DOHH2 (cell line): Measurements from ENCODE around the gene EMP1.

Experiments
- H3F3A ChIP-seq: fragments of 200-600 bp; sonication (generic), shearing (Covaris generic); 2 replicates; pipeline ENCODE4 v1.6.0; 2016; ENCODE audit warnings: antibody characterized with exemption, mild to moderate bottlenecking; ENCODE audit not compliant: control insufficient read depth, insufficient read depth
- H3K27ac ChIP-seq: fragments of 200-600 bp; sonication (generic); 2 replicates; pipeline ENCODE4 v1.5.1; 2014; ENCODE audit warnings: low read depth, mild to moderate bottlenecking, low read length, moderate library complexity
- H3K27me3 ChIP-seq: fragments of 200-600 bp; sonication (generic); 2 replicates; pipeline ENCODE4 v1.6.1; 2014; ENCODE audit warnings: mild to moderate bottlenecking, low read length, mixed read lengths; ENCODE audit not compliant: control insufficient read depth
- H3K36me3 ChIP-seq: fragments of 200-600 bp; sonication (generic); 2 replicates; pipeline ENCODE4 v1.6.1; 2014; ENCODE audit warnings: mild to moderate bottlenecking, low read length, moderate library complexity, mixed read lengths; ENCODE audit not compliant: control insufficient read depth
- H3K4me1 ChIP-seq: fragments of 200-600 bp; sonication (generic); 2 replicates; pipeline ENCODE4 v1.6.1; 2014; ENCODE audit warnings: mild to moderate bottlenecking, low read length, mixed read lengths; ENCODE audit not compliant: control insufficient read depth
- H3K4me2 ChIP-seq: fragments of 200-600 bp; sonication (generic); 2 replicates; pipeline ENCODE4 v1.6.0; 2014; ENCODE audit warnings: mild to moderate bottlenecking, low read length, moderate library complexity
- H3K4me3 ChIP-seq: fragments of 200-600 bp; sonication (generic); 2 replicates; pipeline ENCODE4 v1.5.1; 2014; ENCODE audit warnings: mild to moderate bottlenecking, low read length, mixed read lengths
- H3K79me2 ChIP-seq: fragments of 200-600 bp; sonication (generic); 2 replicates; pipeline ENCODE4 v1.6.1; 2014; ENCODE audit warnings: mild to moderate bottlenecking, low read length, mixed read lengths; ENCODE audit not compliant: control insufficient read depth
- H3K9me2 ChIP-seq: fragments of 200-600 bp; sonication (generic); replicated peaks from 2 replicates; pipeline ENCODE4 v1.6.1; 2014; ENCODE audit warnings: mild to moderate bottlenecking, low read length, mixed read lengths; ENCODE audit not compliant: control insufficient read depth
- H3K9me3 ChIP-seq: fragments of 200-600 bp; sonication (generic); 2 replicates; pipeline ENCODE4 v1.6.1; 2014; ENCODE audit warnings: antibody characterized with exemption, low read length, mixed read lengths; ENCODE audit not compliant: control insufficient read depth, insufficient read depth
- H4K20me1 ChIP-seq: fragments of 200-600 bp; sonication (generic); 2 replicates; pipeline ENCODE4 v1.6.0; 2014; ENCODE audit warnings: low read depth, mild to moderate bottlenecking, antibody characterized with exemption, low read length, moderate library complexity; ENCODE audit not compliant: control insufficient read depth, insufficient read depth
- EZH2phosphoT487 ChIP-seq: fragments of 200-600 bp; sonication (generic); IDR thresholded peaks from 2 replicates; pipeline ENCODE4 v1.6.1; 2017; ENCODE audit warnings: borderline replicate concordance, mild to moderate bottlenecking, antibody characterized with exemption, low read length, moderate library complexity, mixed read lengths
- TF ChIP-seq, protein P1 (sequence below): fragments of 200-600 bp; sonication (generic); IDR thresholded peaks from one replicate; pipeline ENCODE4 v1.5.1; 2014; ENCODE audit warnings: antibody characterized with exemption, mild to moderate bottlenecking, low read depth, low read length; ENCODE audit not compliant: poor library complexity, severe bottlenecking

EMP1 gene

GRCh38 chr12:13222076-13222475 lies 25.6 kb downstream of the EMP1 start:
- TF ChIP-seq, protein P1, sequence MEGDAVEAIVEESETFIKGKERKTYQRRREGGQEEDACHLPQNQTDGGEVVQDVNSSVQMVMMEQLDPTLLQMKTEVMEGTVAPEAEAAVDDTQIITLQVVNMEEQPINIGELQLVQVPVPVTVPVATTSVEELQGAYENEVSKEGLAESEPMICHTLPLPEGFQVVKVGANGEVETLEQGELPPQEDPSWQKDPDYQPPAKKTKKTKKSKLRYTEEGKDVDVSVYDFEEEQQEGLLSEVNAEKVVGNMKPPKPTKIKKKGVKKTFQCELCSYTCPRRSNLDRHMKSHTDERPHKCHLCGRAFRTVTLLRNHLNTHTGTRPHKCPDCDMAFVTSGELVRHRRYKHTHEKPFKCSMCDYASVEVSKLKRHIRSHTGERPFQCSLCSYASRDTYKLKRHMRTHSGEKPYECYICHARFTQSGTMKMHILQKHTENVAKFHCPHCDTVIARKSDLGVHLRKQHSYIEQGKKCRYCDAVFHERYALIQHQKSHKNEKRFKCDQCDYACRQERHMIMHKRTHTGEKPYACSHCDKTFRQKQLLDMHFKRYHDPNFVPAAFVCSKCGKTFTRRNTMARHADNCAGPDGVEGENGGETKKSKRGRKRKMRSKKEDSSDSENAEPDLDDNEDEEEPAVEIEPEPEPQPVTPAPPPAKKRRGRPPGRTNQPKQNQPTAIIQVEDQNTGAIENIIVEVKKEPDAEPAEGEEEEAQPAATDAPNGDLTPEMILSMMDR: no peak
- no peak for TF ChIP-seq EZH2phosphoT487
- Histone ChIP-seq H3K4me3 (no peak overlapping the region), H4K20me1 (no peaks in the 10 kb centered on the region), H3K27me3 (peaks cover 8% of the 10 kb centered on the region), H3K27ac (no peak overlapping the region), H3K9me3 (no peaks in the 10 kb centered on the region), H3K79me2 (no peaks in the 10 kb centered on the region), H3K4me2 (no peak overlapping the region), H3K36me3 (no peaks in the 10 kb centered on the region), H3K9me2 (no peaks in the 10 kb centered on the region), H3K4me1 (no peaks in the 10 kb centered on the region), H3F3A (no peaks in the 10 kb centered on the region)

- no peak for TF ChIP-seq EZH2phosphoT487
- TF ChIP-seq, protein P1: no peak
- H3F3A ChIP-seq: no peaks in the 10 kb centered on the region
- no peak overlapping the region for H3K27ac ChIP-seq
- H3K9me2 ChIP-seq: no peaks in the 10 kb centered on the region
- no peaks in the 10 kb centered on the region for H3K36me3 ChIP-seq
- H3K9me3 ChIP-seq: no peaks in the 10 kb centered on the region
- no peak overlapping the region for H3K4me3 ChIP-seq
- H3K4me1 ChIP-seq: no peaks in the 10 kb centered on the region
- H3K79me2 ChIP-seq: no peaks in the 10 kb centered on the region
- no peak overlapping the region for H3K4me2 ChIP-seq
- peaks cover 11% of the 10 kb centered on the region for H3K27me3 ChIP-seq
- H4K20me1 ChIP-seq: no peaks in the 10 kb centered on the region
Observed at GRCh38 chr12:13223179-13223804, 26.8 kb downstream of the EMP1 start.

DNA sequence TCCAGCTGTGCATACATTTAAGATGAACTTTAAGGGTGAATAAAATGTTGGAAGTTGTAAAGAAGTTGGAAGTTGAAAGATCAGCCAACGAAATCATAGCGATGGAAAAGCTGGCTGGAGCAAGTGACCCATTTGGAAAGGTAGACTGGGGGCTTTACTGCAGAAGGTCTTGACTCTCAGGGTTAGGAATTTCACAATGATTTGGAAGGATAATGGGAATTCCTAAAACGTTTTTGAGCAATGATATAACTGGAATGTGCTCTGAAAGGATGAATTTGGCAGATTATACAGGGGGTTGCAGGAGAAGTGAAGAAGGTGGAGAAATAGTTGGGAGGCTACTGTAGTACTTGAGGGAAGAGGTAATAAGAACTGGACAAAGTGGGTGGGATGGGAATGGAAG lies 27.4 kb downstream of the EMP1 start:
- no peaks in the 10 kb centered on the region for H3K79me2 ChIP-seq
- H3K27me3 ChIP-seq: peaks cover 8% of the 10 kb centered on the region
- no peaks in the 10 kb centered on the region for H3K9me2 ChIP-seq
- no peaks in the 10 kb centered on the region for H3F3A ChIP-seq
- H3K27ac ChIP-seq: no peak overlapping the region
- TF ChIP-seq, protein P1: no peak
- no peak for TF ChIP-seq EZH2phosphoT487
- no peak overlapping the region for H3K4me3 ChIP-seq
- no peaks in the 10 kb centered on the region for H4K20me1 ChIP-seq
- H3K36me3 ChIP-seq: no peaks in the 10 kb centered on the region
- H3K4me2 ChIP-seq: no peak overlapping the region
- no peaks in the 10 kb centered on the region for H3K4me1 ChIP-seq
- H3K9me3 ChIP-seq: no peaks in the 10 kb centered on the region
